GM19324 (cell line): ENCODE results near the gene CTCFL.
"Not testable (repeated sequence)": the region's sequence is repeated elsewhere in the genome, so short reads cannot be mapped to it uniquely, and the experiment has no call there.

Experiments used
- ATAC-seq: cut with Tn5 transposase; IDR thresholded peaks from one replicate; pipeline ENCODE4 v1.9.1; 2021; ENCODE audit warnings: mild to moderate bottlenecking, moderate library complexity; ENCODE audit not compliant: unreplicated experiment, low FRiP score

The CTCFL gene

DNA sequence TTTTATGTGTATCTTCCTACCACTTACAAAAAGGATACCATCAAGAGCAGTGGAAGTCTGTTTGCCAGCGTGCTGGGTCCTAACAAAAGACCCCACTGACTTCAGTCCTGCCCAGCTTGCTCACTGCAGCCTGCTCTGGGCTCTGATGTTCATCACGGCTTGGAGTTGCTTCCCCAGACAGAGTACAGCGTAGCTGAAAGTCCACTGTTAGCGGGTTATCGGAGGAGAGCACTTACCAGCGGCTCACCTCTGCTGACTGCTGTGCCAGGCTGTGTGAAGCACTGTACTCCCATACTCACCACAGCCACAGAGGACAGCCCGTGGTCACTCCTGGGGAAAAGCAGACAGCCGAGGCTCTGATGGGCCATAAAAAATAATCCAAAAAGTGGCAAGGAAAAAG lies 40.2 kb downstream of the CTCFL start:
- ATAC-seq: no peak

DNA sequence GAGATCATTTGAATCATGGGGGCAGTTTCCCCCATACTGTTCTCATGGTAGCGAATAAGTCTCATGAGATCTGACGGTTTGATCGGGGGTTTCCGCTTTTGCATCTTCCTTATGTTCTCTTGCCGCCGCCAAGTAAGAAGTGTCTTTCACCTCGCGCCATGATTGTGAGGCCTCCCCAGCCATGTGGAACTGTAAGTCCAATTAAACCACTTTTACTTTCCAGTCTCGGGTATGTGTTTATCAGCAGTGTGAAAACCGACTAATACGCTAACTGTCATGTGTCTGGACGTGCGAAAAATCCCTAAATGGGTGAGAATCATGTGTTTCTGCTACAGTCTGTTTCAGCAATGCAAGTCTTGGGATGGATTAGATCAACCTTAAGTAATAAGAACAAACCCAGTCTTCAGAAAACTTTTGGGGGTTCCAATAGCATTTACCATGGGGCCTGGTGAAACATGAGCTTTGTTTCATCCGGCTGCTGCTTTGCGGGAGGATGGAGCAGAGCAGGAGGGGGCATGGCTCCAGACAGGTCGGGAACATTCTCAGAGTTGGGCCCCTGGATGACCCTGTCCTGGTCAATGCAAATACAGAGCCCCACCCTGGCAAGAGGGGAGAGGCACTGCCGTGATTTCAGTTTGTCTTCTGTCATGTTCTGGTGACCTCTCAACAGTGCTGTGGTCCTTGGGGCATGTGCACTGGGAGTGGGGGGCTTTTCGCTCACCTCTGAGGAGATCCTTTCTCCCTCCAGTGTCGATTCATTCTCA lies 41.5 kb downstream of the CTCFL start:
- no peak for ATAC-seq

DNA sequence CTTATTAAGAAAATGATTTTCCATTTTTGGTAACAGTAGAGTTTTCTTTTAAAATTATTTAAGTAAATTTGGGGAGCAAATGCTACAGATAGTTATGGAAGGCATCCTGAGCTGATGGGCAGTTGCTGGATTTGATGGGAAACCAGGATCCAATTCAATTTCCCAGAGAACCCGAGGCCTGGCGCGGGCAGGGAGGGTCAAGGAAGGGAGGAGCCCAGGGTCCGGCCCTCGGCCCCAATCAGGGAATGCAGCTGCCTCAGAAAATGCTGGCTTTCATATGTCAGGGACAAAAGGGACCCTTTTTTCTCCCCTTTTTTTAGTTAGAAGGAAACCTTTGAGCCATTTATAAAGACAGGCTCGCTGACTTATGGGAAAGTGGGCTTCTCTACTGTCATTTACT lies 42.1 kb downstream of the CTCFL start:
- ATAC-seq: no peak

DNA sequence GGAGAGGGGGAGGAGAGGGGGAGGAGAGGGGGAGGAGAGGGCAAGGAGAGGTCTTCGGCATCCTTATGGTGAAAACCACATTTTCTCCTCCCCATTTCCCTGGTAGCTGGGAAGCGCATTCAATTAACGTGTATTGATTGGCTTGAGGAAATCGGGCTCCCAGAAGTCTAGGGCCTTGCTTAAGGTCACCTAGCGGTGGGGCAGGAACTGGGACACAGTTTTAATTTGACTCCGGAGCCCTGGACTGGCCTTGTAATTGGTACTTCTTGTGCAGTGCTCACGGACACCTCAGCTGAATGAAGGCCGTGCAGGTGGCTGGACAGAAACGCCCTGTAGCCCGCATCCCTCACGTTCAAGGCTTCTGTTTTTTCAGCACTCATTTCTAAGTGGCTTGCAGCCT lies 42.8 kb downstream of the CTCFL start:
- ATAC-seq: no peak

DNA sequence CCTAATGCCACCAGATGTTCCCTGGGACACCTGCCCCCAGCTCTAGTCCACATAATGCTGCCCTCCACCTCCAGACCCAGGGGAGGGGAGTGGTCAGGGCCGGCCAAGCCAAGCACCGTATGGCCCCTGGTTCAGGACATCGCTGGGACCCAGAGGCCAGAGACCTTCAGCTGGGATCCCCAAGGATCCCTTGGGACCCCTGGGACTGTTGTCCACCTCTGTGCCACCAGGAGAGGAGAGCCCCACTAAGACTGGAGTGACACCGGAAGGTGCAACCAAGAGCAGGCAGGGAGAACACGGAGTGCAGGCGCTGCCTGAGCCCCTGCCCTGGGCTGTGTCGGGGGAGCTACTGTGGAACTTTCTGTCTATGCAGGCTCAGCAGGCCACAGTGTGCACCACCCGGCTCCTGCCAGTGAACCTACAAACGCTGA lies 43.6 kb downstream of the CTCFL start:
- ATAC-seq: peak; percentile 29

DNA sequence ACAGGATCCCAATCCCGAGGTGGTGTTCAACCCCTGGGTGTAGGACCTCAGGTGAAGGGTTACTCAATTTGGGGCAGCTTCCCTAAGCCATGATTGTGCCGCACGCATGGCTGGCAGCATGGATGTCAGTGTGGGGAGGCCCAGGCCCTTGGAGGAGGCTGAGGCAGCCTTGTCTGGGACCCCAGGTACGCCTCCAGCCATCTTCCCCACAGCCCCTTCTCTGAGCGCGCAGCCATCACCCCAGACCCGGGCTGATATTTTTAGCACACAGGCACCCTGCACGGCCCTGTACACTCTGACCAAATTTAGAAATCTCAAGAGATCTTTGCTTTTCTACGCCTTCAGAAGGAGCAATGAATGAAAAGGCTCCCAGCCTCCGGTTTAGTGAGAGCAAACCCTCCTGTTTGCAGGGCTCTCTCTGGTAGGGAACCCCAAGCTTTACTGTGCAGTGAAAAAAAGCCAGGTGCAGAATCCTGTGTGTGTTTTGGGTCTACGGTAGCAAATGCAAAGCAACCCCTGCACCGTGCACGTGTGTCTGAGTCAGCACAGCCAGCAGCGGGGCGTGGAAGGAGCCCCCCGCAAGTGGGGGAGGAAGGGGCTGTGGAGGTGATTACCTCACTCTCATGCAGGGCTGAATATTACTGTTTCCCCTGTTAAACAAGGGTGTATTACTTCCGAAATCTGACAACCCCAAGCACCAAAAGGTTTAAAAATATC lies 44.3 kb downstream of the CTCFL start:
- peak; percentile 66 for ATAC-seq

DNA sequence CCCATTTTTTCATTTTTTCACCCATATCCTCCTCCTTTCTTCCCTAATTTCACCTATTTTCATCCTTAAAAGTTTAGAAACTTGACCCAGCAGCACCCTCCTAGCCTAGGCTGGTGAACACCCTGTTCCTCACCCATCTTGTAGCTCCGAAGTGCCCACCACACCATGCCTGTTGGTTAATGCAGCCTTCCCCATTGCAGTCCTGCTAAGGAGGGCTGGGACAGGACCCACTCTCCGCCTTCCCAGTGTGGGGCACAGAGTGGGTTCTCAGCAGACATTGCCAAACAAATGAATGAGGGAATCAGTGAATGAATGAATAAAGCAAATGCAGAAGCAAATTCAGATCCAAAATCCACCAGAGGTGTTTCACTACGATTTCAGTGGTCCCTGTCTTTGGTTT lies 45.7 kb downstream of the CTCFL start:
- ATAC-seq: no peak

DNA sequence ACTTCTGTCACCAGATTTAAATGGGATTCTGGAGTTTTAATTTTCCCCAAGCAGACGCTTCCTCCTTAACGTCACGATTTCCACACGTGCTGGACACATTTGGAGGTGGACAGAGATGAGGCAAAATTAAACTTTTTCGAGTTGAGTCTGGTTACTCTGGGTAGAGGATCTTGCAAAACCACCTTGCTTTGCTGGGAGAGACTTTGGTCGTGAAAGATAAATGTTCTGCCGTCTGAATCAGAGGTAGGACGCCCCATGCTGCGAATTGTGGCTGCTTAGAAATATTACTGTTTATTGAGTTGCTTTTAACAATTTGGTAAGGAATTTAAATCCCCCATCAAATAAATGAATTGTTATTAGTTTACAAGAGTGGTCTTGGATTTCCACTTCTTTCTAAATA lies 46.8 kb downstream of the CTCFL start:
- ATAC-seq: no peak

DNA sequence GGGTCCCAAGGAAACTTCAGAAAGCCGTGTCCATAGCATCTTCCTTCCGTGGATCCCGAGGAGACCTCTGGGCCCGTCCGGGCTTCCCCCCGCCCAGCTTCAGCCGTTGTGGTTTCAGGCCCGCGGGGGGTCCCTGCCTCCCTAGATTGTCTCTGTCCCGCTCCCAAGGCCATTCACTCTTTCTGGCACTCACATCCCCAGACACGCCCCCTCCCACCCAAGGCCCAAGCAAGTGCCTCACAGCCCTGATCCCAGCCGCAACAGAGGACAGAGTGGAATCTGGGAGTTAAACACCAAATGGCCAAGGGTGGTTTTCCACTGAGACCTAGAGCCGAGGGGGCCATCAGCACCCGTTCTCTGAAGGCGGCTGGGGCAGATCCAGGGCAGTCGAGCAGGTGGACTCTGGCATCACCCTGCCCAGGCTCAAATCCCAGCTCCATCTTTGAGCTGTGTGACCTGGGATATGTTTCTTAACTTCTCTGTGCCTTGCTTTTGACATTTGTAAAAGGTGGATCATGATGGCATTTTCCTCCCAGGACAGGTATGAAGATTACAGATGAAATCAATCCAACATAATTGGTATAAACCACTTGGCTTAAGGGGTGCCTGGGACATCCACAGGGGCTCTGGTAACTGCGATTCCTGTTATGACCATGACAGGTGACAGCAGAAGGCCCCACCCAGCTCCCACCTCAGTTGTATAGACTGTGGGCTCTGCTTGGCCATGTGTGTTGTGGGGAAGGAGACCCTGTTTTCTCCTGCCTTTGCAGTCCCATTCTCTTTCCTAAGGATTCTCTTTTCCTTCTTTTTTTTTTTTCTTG lies 48.1 kb downstream of the CTCFL start:
- ATAC-seq: no peak

DNA sequence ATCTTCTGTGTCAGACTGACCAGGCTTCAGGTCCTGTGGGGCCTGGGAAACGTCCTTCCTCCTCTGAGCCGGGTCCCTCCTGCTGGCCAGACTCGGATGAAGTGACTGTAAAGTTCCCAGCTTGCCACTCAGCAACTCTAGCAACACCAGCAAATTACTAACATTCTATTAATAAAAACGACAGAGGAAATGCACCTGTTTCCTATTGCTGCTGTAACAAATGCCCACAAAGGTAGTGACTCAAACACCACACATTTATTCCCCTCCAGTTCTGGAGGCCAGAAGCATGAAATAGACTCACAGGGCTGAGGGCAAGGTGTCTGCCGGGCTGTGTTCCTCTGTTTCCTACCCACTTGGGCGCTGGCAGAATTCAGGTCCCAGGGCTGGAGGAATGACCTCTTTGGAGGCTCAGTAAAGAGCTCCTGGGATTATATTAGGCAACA lies 48.8 kb downstream of the CTCFL start:
- ATAC-seq: no peak

DNA sequence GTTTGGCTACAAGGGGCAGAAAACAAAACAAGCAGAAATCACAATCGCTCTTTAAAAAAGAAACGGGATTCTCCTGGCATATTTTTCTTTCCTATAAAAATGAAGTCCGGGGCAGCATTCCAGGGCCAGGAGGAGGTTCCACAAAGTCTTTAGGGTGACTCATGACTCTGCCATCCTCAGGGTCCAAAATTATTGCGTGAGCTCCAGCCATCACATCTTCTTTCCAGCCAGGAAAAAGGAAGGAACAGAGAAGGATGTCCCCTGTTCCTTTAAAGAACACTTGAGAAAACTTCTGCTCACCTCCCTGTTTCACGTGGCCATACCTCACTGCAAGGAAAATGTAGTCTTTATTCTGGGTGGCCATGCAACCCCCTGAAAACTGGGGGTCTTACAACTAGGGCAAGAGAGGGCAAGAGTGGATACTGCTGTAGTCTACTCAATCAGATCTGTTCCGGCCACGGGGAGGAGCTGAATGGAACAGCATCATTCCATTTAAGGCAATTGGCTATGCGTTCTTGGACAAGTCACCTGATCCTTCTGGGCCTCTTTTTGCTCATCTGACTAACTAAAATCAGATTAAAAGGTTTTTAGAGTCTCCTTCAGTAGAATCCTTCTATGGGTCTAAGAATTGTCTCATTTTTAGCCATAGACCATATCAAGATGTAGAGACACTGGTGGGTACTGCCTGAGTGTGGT lies 49.4 kb downstream of the CTCFL start:
- no peak for ATAC-seq

DNA sequence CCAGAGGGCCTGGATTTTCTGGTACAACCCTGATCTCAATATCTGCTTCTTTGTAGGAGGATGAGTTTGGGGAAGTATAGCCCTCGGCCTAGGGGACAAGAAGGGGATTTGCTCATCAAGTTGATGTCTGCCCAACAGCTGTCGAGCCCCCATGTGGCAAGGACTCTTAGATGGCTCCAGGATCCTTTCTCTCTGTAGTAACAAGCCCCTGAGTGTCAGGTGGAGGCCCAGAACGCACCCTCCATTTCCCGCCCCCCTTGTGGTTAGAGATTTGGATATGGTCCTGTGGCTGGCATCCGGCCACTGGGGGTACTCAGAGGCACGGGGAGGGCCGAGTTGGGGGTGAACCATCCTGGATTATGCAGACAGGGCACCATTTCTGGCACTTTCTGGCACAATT lies 50.1 kb downstream of the CTCFL start:
- no peak for ATAC-seq

DNA sequence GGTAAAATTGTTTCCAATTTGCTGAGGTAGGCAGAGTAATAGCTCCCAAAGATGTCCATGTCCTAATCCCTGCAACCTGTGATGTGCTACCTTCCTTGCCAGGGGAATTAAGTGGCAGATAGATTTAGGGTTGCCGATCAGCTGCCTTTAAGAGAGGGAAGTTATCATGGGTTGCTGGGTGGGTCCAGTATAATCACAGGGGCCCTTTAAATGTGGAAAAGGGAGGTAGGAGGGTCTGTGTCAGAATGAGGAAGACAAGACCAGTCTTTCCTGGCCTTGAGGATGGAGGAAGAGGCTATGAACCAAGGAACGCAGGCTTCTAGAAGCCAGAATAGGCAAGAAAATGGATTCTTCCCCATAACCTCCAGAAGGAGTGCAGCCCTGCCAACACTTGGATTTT lies 50.7 kb downstream of the CTCFL start:
- no peak for ATAC-seq

DNA sequence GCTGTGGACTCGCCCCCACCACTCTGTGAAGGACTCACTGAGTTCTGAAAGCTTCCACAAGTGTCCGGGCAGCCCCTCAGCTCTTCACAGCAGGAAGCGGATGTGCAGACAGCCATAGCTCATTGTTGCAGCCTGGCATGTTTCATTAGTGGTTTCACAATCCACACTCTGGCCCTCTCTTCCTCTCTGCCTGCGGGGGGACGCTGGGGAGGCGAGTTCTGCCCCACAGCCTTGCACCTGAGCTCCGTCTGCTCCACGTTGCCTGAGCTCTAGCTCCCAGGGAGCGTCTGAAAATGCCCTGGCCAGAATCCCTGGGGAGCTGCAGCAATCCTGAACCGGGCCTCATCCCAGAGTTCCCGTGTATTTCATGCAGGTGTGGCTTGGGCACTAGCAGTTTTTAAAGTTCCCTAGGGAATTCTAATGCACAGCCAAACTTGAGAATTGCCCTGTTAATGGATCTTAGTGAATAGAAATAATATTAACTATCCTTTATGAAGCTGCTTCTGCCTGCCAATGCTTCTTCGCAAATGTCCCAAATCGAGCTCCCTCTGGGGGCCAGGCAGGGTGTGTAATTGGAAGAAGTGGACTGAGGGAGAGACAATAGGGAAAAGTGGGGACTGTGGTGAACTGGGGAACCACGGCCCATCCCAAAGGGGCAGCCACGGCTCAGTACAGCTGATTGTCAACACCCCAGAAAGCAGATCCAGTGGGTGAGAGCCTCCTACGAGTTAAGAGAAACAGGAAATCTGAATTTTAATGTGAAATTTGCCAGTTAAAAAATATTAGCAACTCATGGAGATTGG lies 51.5 kb downstream of the CTCFL start:
- no peak for ATAC-seq

DNA sequence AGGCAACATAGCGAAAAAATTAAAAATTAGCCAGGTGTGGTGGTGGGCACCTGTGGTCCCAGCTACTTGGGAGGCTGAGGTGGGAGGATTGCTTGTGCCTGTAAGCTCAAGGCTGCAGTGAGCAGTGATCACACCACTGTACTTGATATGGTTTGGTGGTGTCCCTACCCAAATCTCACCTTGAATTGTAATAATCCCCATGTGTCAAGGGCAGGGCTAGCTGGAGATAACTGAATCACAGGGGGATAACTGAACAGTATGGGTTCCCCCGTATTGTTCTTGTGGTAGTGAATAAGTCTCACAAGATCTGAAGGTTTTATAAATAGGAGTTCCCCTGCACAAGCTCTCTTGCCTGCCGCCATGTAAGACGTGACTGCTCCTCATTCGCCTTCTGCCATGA lies 52.5 kb downstream of the CTCFL start:
- not testable (repeated sequence) for ATAC-seq

DNA sequence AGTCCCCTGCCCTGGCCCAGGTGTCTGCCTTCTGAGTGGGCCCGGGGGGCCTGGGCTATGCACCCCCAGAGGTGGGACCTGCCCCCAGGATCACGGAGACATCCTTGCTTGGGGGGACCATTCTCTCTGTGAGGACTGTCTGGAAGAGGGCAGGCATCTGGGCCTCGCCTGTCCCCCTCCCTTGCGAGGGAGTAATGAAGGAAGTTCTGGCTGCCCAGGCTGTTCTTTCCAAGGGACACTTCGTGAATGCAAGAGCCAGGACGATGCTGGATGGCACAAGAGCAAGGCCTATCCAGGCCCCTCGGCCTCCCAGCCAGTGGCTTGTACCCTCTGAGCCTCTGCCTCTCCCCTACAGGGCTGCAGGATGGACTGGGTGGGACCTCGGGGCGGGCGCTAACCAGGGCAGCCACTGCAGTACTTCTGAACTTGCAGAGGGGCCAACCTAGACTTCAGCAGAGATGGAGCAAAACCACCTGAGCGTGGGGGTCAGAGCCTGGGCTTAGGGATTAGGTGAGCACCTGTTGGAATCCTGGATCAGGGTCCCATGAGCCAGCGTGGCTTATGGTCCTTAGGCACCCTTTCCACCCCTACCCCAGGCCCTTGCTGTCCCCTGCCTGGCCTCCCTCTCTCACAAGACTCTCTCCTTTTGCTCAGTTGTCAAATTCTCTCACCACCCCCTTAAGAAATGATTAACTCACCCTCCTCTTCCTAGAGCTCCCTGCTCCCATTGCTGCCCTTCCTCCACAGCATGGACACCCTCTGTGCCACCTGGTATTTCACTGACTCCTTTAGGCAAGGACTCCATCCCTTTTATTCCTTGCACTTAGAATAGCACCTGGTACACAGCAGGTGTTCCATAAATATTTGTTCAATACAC lies 53.2 kb downstream of the CTCFL start:
- ATAC-seq: no peak

DNA sequence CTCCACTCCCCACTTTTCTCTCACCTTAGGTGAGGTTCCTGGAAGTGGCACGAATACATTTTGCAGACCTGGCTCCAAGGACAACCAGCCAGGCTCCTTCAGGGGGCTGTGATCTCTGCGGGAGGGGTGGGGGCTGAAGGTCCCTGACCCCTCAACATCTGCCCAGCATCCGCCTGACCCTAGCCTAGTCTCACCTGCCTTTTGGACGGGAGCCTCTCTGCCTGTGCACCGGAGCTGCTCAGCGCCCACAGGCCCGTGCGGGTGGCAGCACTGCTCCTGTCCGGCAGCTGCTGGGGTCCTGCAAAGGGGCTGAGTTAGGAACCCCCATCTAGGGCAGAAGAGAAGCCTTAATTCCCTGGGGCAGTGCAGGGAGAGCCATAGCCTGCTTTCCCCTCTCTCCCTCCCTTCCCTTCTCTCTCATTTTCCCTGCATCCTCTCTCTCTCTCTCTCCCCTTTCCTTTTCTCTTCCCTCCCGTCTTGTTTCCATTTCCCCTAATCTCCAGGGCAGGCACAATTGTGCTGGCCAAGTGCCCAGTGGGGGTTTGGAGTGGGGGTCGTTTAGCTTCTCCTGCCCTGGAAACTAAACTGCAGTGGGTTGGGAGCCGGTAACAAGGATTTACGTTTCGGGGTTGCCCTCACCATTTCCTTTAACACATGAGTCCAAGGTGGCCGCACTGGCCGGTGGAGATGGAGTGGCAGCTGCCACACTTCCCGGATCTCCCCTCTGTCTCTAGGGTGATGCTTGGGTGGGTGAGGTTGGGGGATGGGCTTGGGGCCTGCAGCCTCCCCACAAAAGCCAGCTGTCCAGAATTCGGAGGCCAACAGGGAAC lies 54.1 kb downstream of the CTCFL start:
- ATAC-seq: no peak

DNA sequence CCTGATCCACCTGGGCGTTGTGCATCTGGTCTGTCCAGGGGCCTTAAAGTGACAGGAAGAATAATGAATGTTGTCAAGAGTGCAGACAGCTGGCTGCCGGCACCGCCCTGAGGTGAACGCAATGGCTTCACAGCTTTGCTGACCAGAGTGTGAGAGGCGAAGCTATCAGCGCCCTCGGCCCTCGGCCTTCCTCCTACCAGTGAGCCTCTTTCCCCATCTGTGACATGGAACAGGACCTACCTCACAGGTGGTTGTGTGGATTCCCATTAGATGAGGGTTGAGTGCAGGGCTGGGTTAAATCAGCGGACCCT lies 54.8 kb downstream of the CTCFL start:
- ATAC-seq: no peak
